SK-N-SH treated with all-trans-retinoic acid at 6 μM for 48 hours (cell line): ENCODE results near the gene DBR1.

Experiments
- ATAC-seq: fragments of 200-7000 bp; cut with Tn5 transposase; 3 replicates; pipeline ENCODE4 v1.9.1; 2020; ENCODE audit warnings: mild to moderate bottlenecking, moderate library complexity
- ARNTL ChIP-seq: fragments of 450-650 bp; formaldehyde crosslinking; IDR thresholded peaks from 2 replicates; pipeline ENCODE4 v1.5.0; 2020; ENCODE audit warnings: low read depth, mild to moderate bottlenecking, moderate library complexity, borderline replicate concordance
- BACH2 ChIP-seq: fragments of 250-450 bp; sonication (Bioruptor Pico); IDR thresholded peaks from 2 replicates; pipeline ENCODE4 v1.9.0; 2021; ENCODE audit warnings: mild to moderate bottlenecking, borderline replicate concordance
- CREB5 ChIP-seq: fragments of 250-450 bp; sonication (Bioruptor Pico); IDR thresholded peaks from 2 replicates; pipeline ENCODE4 v1.5.1; 2020; ENCODE audit warnings: low read depth, mild to moderate bottlenecking, moderate library complexity
- CSDC2 ChIP-seq: fragments of 250-450 bp; sonication (Bioruptor Pico); IDR thresholded peaks from 2 replicates; pipeline ENCODE4 v1.5.0; 2020; ENCODE audit warnings: mild to moderate bottlenecking, moderate library complexity
- ESRRG ChIP-seq: fragments of 250-450 bp; sonication (Bioruptor Pico); IDR thresholded peaks from 2 replicates; pipeline ENCODE4 v1.6.1; 2021; ENCODE audit warnings: mild to moderate bottlenecking
- GLIS3 ChIP-seq: fragments of 250-450 bp; sonication (Bioruptor Pico); IDR thresholded peaks from 2 replicates; pipeline ENCODE4 v1.5.0; 2020; ENCODE audit warnings: mild to moderate bottlenecking, moderate library complexity
- OSR1 ChIP-seq: fragments of 250-450 bp; sonication (Bioruptor Pico); IDR thresholded peaks from 2 replicates; pipeline ENCODE4 v1.8.0; 2022; ENCODE audit warnings: moderate library complexity, mild to moderate bottlenecking, inconsistent platforms
- PATZ1 ChIP-seq: fragments of 250-450 bp; sonication (Bioruptor Pico); IDR thresholded peaks from 2 replicates; pipeline ENCODE4 v1.8.0; 2020; ENCODE audit warnings: mild to moderate bottlenecking, moderate library complexity, borderline replicate concordance
- PPARA ChIP-seq: fragments of 250-450 bp; sonication (Bioruptor Pico); IDR thresholded peaks from 2 replicates; pipeline ENCODE4 v1.5.0; 2020; ENCODE audit warnings: mild to moderate bottlenecking, borderline replicate concordance
- RARB ChIP-seq: fragments of 250-450 bp; sonication (Bioruptor Pico); IDR thresholded peaks from 2 replicates; pipeline ENCODE4 v1.8.0; 2021; ENCODE audit warnings: mild to moderate bottlenecking, moderate library complexity
- SNAI2 ChIP-seq: fragments of 250-450 bp; sonication (Bioruptor Pico); IDR thresholded peaks from 2 replicates; pipeline ENCODE4 v1.5.0; 2020; ENCODE audit warnings: mild to moderate bottlenecking, moderate library complexity
- TOX ChIP-seq: fragments of 250-450 bp; sonication (Bioruptor Pico); IDR thresholded peaks from 2 replicates; pipeline ENCODE4 v1.8.0; 2021; ENCODE audit warnings: mild to moderate bottlenecking, moderate library complexity, borderline replicate concordance
- TSHZ2 ChIP-seq: fragments of 250-450 bp; sonication (Bioruptor Pico); IDR thresholded peaks from 2 replicates; pipeline ENCODE4 v1.5.0; 2020; ENCODE audit warnings: mild to moderate bottlenecking, moderate library complexity
- ZC3H10 ChIP-seq: fragments of 250-450 bp; sonication (Bioruptor Pico); IDR thresholded peaks from 2 replicates; pipeline ENCODE4 v1.5.1; 2021; ENCODE audit warnings: mild to moderate bottlenecking, moderate library complexity
- ZFP3 ChIP-seq: fragments of 250-450 bp; sonication (Bioruptor Pico); IDR thresholded peaks from 2 replicates; pipeline ENCODE4 v1.5.0; 2020; ENCODE audit warnings: mild to moderate bottlenecking, moderate library complexity
- ZFP30 ChIP-seq: fragments of 450-650 bp; formaldehyde crosslinking; IDR thresholded peaks from 2 replicates; pipeline ENCODE4 v1.5.0; 2022; ENCODE audit warnings: mild to moderate bottlenecking, moderate library complexity
- ZNF565 ChIP-seq: fragments of 450-650 bp; formaldehyde crosslinking; conservative IDR thresholded peaks from 2 replicates; pipeline ENCODE4 v1.5.0; 2020; ENCODE audit warnings: low read depth, mild to moderate bottlenecking, moderate library complexity
- ZNF8 ChIP-seq: fragments of 450-650 bp; formaldehyde crosslinking; IDR thresholded peaks from 2 replicates; pipeline ENCODE4 v1.5.0; 2020; ENCODE audit warnings: mild to moderate bottlenecking, moderate library complexity
- TF ChIP-seq, protein P1 (sequence below): fragments of 250-450 bp; sonication (Bioruptor Pico); IDR thresholded peaks from 2 replicates; pipeline ENCODE4 v1.5.1; 2021; ENCODE audit warnings: mild to moderate bottlenecking, moderate library complexity
- TF ChIP-seq, protein P2 (sequence below): fragments of 250-450 bp; sonication (Bioruptor Pico); IDR thresholded peaks from 2 replicates; pipeline ENCODE4 v1.8.0; 2021; ENCODE audit warnings: low read depth, mild to moderate bottlenecking, moderate library complexity, borderline replicate concordance

Gene DBR1

GRCh38 chr3:138172625-138173024, 2.1 kb downstream of the DBR1 start:
- ATAC-seq = no peak
- TF ChIP-seq BACH2 = no peak
- no peak for TF ChIP-seq ZC3H10
- TF ChIP-seq ZFP3 (CRISPR knock-in tag) = no peak
- no peak for TF ChIP-seq ZFP30 (CRISPR knock-in tag)
- TF ChIP-seq ZNF565 = no peak
- TF ChIP-seq GLIS3 (CRISPR knock-in tag) = no peak
- TF ChIP-seq ARNTL (CRISPR knock-in tag) = no peak
- no peak for TF ChIP-seq TSHZ2 (CRISPR knock-in tag)

GRCh38 chr3:138165061-138165460, 9.7 kb downstream of the DBR1 start:
- TF ChIP-seq TOX (CRISPR knock-in tag) (no peak), ZFP3 (CRISPR knock-in tag) (no peak), ESRRG (CRISPR knock-in tag) (no peak), ZFP30 (CRISPR knock-in tag) (no peak), ZNF565 (no peak), PPARA (CRISPR knock-in tag) (no peak), ZC3H10 (no peak), CSDC2 (CRISPR knock-in tag) (no peak), TSHZ2 (CRISPR knock-in tag) (no peak), ARNTL (CRISPR knock-in tag) (no peak), CREB5 (CRISPR knock-in tag) (no peak), GLIS3 (CRISPR knock-in tag) (no peak), OSR1 (no peak), RARB (CRISPR knock-in tag) (no peak), ZNF8 (no peak), PATZ1 (CRISPR knock-in tag) (no peak), SNAI2 (CRISPR knock-in tag) (no peak)
- TF ChIP-seq, protein P1, sequence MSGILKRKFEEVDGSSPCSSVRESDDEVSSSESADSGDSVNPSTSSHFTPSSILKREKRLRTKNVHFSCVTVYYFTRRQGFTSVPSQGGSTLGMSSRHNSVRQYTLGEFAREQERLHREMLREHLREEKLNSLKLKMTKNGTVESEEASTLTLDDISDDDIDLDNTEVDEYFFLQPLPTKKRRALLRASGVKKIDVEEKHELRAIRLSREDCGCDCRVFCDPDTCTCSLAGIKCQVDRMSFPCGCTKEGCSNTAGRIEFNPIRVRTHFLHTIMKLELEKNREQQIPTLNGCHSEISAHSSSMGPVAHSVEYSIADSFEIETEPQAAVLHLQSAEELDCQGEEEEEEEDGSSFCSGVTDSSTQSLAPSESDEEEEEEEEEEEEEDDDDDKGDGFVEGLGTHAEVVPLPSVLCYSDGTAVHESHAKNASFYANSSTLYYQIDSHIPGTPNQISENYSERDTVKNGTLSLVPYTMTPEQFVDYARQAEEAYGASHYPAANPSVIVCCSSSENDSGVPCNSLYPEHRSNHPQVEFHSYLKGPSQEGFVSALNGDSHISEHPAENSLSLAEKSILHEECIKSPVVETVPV (CRISPR knock-in tag) = no peak
- TF ChIP-seq, protein P2, sequence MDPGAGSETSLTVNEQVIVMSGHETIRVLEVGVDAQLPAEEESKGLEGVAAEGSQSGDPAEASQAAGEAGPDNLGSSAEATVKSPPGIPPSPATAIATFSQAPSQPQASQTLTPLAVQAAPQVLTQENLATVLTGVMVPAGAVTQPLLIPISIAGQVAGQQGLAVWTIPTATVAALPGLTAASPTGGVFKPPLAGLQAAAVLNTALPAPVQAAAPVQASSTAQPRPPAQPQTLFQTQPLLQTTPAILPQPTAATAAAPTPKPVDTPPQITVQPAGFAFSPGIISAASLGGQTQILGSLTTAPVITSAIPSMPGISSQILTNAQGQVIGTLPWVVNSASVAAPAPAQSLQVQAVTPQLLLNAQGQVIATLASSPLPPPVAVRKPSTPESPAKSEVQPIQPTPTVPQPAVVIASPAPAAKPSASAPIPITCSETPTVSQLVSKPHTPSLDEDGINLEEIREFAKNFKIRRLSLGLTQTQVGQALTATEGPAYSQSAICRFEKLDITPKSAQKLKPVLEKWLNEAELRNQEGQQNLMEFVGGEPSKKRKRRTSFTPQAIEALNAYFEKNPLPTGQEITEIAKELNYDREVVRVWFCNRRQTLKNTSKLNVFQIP (CRISPR knock-in tag) = no peak

More at GRCh38 chr3:138165061-138165460, 9.7 kb downstream of the DBR1 start:
- ATAC-seq = no peak
